HepG2 (cell line): Measurements from ENCODE around the gene EPDR1. TPM values are rescaled to one million over a fixed set of nuclear protein-coding genes. Genes with fewer than 3 reads are reported as not detected.

Source experiments
- ATAC-seq: fragments of 200-7000 bp; cut with Tn5 transposase; 3 replicates; pipeline ENCODE4 v1.9.1; 2020; ENCODE audit warnings: mild to moderate bottlenecking, moderate library complexity
- BruUV-seq: library from RNA; stranded (reverse); fragments of 400-500 nt; replicated peaks from 2 replicates; lab custom pipeline; 2021; lab: Mats Ljungman, UMichigan
- CTCF ChIA-PET: fragments of 300-600 bp; formaldehyde crosslinking; extraction: SDS; loops from one replicate; lab custom pipeline; 2021; ENCODE audit warnings: low total read pairs, inconsistent platforms, low intra/inter-chr PET ratio; lab: Yijun Ruan, JAX
- POLR2A ChIA-PET: fragments of 350-600 bp; sonication (Branson Sonifier 250); formaldehyde crosslinking; loops from one replicate; lab custom pipeline; 2020; ENCODE audit warnings: antibody characterized with exemption, inconsistent platforms; lab: Yijun Ruan, JAX
- DNase-seq: peaks from one replicate; pipeline ENCODE4 v3.0.0-alpha.2; 2015; ENCODE audit warnings: low spot score
- FAIRE-seq: peaks from 3 replicates; lab custom pipeline; 2011; peaks lifted over from hg19 to GRCh38; lab: Jason Lieb, UNC
- H2AFZ ChIP-seq: one replicate; pipeline ENCODE4 v1.6.1; 2011; ENCODE audit warnings: low read length, inconsistent platforms
- H3K27ac ChIP-seq: fragments of 300-600 bp; 3 replicates; pipeline ENCODE4 v1.8.0; 2011; ENCODE audit warnings: mixed run types, mild to moderate bottlenecking, mixed read lengths, low read length, inconsistent platforms; ENCODE audit not compliant: insufficient read depth; ENCODE audit errors: extremely low read length
- H3K27me3 ChIP-seq, 2 experiments: fragments of 200-600 bp in 1 of 2; 2 replicates in 1 of 2; 3 replicates in 1 of 2; pipeline versions ENCODE4 v1.6.0 to v1.8.0; 2011; ENCODE audit warnings: low read length in 2 of 2, mild to moderate bottlenecking in 2 of 2, moderate library complexity in 2 of 2, inconsistent platforms in 1 of 2; ENCODE audit not compliant: insufficient read depth in 2 of 2, control insufficient read depth in 1 of 2
- H3K36me3 ChIP-seq, 2 experiments: fragments of 200-600 bp in 1 of 2; replicated peaks in 1 of 2; 2 replicates in 1 of 2; 3 replicates in 1 of 2; pipeline versions ENCODE4 v1.5.1 to v1.8.0; 2011; ENCODE audit warnings: low read length in 2 of 2, inconsistent platforms in 1 of 2; ENCODE audit not compliant: insufficient read depth in 2 of 2, control insufficient read depth in 1 of 2
- H3K4me1 ChIP-seq: 2 replicates; pipeline ENCODE4 v1.5.1; 2012; ENCODE audit warnings: low read length, inconsistent platforms; ENCODE audit not compliant: insufficient read depth
- H3K4me2 ChIP-seq: 2 replicates; pipeline ENCODE4 v1.6.0; 2011; ENCODE audit warnings: low read depth, low read length, inconsistent platforms
- H3K4me3 ChIP-seq, 3 experiments: fragments of 200-600 bp in 1 of 3; sonication (generic), shearing (Covaris generic) in 1 of 3; replicated peaks in 1 of 3; 2 replicates each; pipeline ENCODE4 v1.5.1; 2011 to 2016; ENCODE audit warnings: low read length in 3 of 3, inconsistent platforms in 2 of 3, low read depth in 2 of 3, mild to moderate bottlenecking in 2 of 3, control low read depth in 1 of 3, mixed read lengths in 1 of 3; ENCODE audit not compliant: insufficient read depth in 1 of 3
- H3K79me2 ChIP-seq: one replicate; pipeline ENCODE4 v1.6.1; 2011; ENCODE audit warnings: low read length, inconsistent platforms; ENCODE audit not compliant: insufficient read depth
- H3K9ac ChIP-seq: 2 replicates; pipeline ENCODE4 v1.6.0; 2011; ENCODE audit warnings: mild to moderate bottlenecking, low read depth, low read length, inconsistent platforms; ENCODE audit not compliant: insufficient read depth
- H3K9me3 ChIP-seq: 2 replicates; pipeline ENCODE4 v1.5.1; 2012; ENCODE audit warnings: mild to moderate bottlenecking, low read length
- H4K20me1 ChIP-seq: 2 replicates; pipeline ENCODE4 v1.6.0; 2011; ENCODE audit warnings: inconsistent platforms, mild to moderate bottlenecking, low read length, moderate library complexity; ENCODE audit not compliant: insufficient read depth
- HIVEP1 ChIP-seq: sonication (generic); formaldehyde crosslinking; IDR thresholded peaks from 2 replicates; pipeline ENCODE4 v1.4.0; 2020; ENCODE audit warnings: mild to moderate bottlenecking, missing genetic modification reagents
- ONECUT2 ChIP-seq: sonication (generic); formaldehyde crosslinking; IDR thresholded peaks from 2 replicates; pipeline ENCODE4 v1.4.0; 2020; ENCODE audit warnings: missing genetic modification reagents
- RERE ChIP-seq: IDR thresholded peaks from 2 replicates; pipeline ENCODE4 v1.6.1; 2016; ENCODE audit warnings: low read depth, missing genetic modification reagents, missing compliant biosample characterization
- TAF1 ChIP-seq: sonication (generic); formaldehyde crosslinking; IDR thresholded peaks from 2 replicates; pipeline ENCODE4 v1.4.0; 2020; ENCODE audit warnings: missing genetic modification reagents
- ZNF460 ChIP-seq: sonication (generic); formaldehyde crosslinking; IDR thresholded peaks from 2 replicates; pipeline ENCODE4 v1.5.1; 2020; ENCODE audit warnings: missing genetic modification reagents, mild to moderate bottlenecking, borderline replicate concordance
- WGBS: methylation state at CpG from one replicate; pipeline ENCODE4 v1.1.6; 2017; ENCODE audit warnings: low lambda C conversion rate; 5-methylcytosine and 5-hydroxymethylcytosine counted together
- in situ Hi-C: cut with HindIII; loops from 2 replicates; pipeline ENCODE4 v1.10.0; 2017; ENCODE audit warnings: low pct_unique_long_range_greater_than_20kb; ENCODE audit not compliant: extremely low pct_ligation_motif_present
- intact Hi-C: fragments of 100-400 bp; cut with micrococcal nuclease; formaldehyde crosslinking; loops from one replicate; pipeline ENCODE4 v1.10.0; 2022; ENCODE audit not compliant: unreplicated experiment
- polyA plus RNA-seq, 8 experiments: library from polyadenylated mRNA; depleted of rRNA in 3 of 8; stranded (reverse) in 7 of 8; unstranded in 1 of 8; fragments of >200 nt; fragmentation: Illumina TruSeq in 4 of 8; extraction: Trizol in 4 of 8; gene quantifications; 2 replicates each; pipeline versions ENCODE4 v1.2.1 to v1.2.3, GENCODE V29; 2011 to 2016; ENCODE audit warnings: low read depth in 4 of 8, missing spikeins in 1 of 8, mixed read lengths in 1 of 8; ENCODE audit not compliant: insufficient read depth in 1 of 8
- total RNA-seq, 5 experiments: library from RNA; depleted of rRNA; stranded (reverse); fragments of >200 nt; fragmentation: Illumina TruSeq; extraction: Trizol; gene quantifications; 2 replicates each; pipeline ENCODE4 v1.2.3, GENCODE V29; 2016; ENCODE audit warnings: low read depth in 1 of 5
- TF ChIP-seq, protein P1 (sequence below): sonication (generic); formaldehyde crosslinking; IDR thresholded peaks from 2 replicates; pipeline ENCODE4 v1.4.0; 2020; ENCODE audit warnings: mild to moderate bottlenecking, missing genetic modification reagents

EPDR1 gene
- total and polyA plus RNA-seq, 2 of the 13 experiments (the other 11 are each of a cell fraction or from before 2014, with no cell fraction given), result 38.3 to 50.2 TPM

DNA sequence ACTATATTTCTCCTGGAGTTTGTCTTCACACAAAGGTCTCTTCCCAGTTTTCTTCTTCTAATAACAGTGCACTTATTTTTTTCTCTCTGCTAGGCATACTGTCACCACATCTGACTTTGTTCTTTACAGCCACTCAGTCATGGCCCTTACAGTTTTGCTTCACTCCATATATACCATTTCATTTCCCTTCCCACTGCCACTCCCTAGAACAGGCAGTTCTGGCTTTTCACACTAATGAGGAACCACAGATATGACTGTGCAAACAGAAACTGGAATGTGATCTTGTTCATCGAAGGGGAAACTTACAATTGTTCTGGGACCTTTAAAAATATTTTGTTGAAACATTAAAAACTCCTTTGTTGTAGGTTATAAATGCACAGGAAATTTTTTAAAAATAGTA, 67.3 kb downstream of the EPDR1 start:
- intact Hi-C loops, result no loop called here
- Histone ChIP-seq H3K27me3 (peaks cover 0 to 2% of the 10 kb centered on the region in 2 experiments; a peak in 1 of 5 replicates), H3K79me2 (no peaks in the 10 kb centered on the region), H2AFZ (no peak overlapping the region), H3K4me2 (no peak overlapping the region), H3K9ac (no peak overlapping the region), H3K4me3 (no peak overlapping the region), H3K9me3 (no peaks in the 10 kb centered on the region), H3K4me1 (no peaks in the 10 kb centered on the region), H3K36me3 (no peaks in the 10 kb centered on the region), H4K20me1 (no peaks in the 10 kb centered on the region), H3K27ac (no peak overlapping the region)
- in situ Hi-C loops, result no loop called here
- no TSS peak for BruUV-seq
- WGBS, result 36% methylated on average over 1 of the region's 1 CpG
- FAIRE-seq (no peak), DNase-seq (no peak), ATAC-seq (no peak)
- ChIA-PET CTCF (no interaction called here), POLR2A (no interaction called here)
- TF ChIP-seq TAF1, result no peak
- no peak for TF ChIP-seq ZNF460 (CRISPR knock-in tag)
- no peak for TF ChIP-seq ONECUT2
- no peak for TF ChIP-seq HIVEP1 (CRISPR knock-in tag)
- TF ChIP-seq, protein P1, sequence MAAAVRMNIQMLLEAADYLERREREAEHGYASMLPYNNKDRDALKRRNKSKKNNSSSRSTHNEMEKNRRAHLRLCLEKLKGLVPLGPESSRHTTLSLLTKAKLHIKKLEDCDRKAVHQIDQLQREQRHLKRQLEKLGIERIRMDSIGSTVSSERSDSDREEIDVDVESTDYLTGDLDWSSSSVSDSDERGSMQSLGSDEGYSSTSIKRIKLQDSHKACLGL (CRISPR knock-in tag), result no peak
- TF ChIP-seq RERE, result no peak
